Heart left ventricle (tissue), 16 donors: Measurements from ENCODE around the gene KMT2A. TPM values are rescaled to one million over a fixed set of nuclear protein-coding genes. Genes with fewer than 3 reads are reported as not detected.
"Not testable (repeated sequence)": the region's sequence is repeated elsewhere in the genome, so short reads cannot be mapped to it uniquely, and the experiment has no call there.

Experiments used
- ATAC-seq, 4 donors: fragments of 200-7000 bp; cut with Tn5 transposase; one replicate each; pipeline ENCODE4 v1.9.1; 2020 to 2022; ENCODE audit warnings: moderate library complexity in 4 of 4, mild to moderate bottlenecking in 3 of 4, moderate number of reproducible peaks in 1 of 4
- DNase-seq, 5 donors: peaks; one replicate each; pipeline ENCODE4 v3.0.0-alpha.2; 2020
- H3K27ac ChIP-seq, 12 donors: fragments of 200-600 bp; sonication (generic) in 4 of 12; one replicate each; pipeline versions ENCODE4 v1.5.0 to v1.8.0; 2016 to 2022; ENCODE audit warnings: mild to moderate bottlenecking in 2 of 12
- H3K27me3 ChIP-seq, 9 donors: fragments of 200-600 bp; sonication (generic) in 2 of 9; one replicate each; pipeline versions ENCODE4 v1.5.1 to v1.8.0; 2016 to 2022; ENCODE audit warnings: mild to moderate bottlenecking in 3 of 9
- H3K36me3 ChIP-seq, 9 donors: fragments of 200-600 bp; sonication (generic) in 2 of 9; one replicate each; pipeline versions ENCODE4 v1.5.0 to v1.8.0; 2018 to 2022; ENCODE audit warnings: mild to moderate bottlenecking in 2 of 9
- H3K4me1 ChIP-seq, 12 donors: fragments of 200-600 bp; sonication (generic) in 4 of 12; one replicate each; pipeline versions ENCODE4 v1.5.0 to v1.8.0; 2016 to 2022; ENCODE audit warnings: mild to moderate bottlenecking in 3 of 12
- H3K4me3 ChIP-seq, 12 donors: fragments of 200-600 bp; sonication (generic) in 4 of 12; one replicate each; pipeline versions ENCODE4 v1.5.0 to v1.8.0; 2017 to 2022; ENCODE audit warnings: mild to moderate bottlenecking in 9 of 12, moderate library complexity in 4 of 12
- H3K9me3 ChIP-seq, 12 donors: fragments of 200-600 bp; sonication (generic) in 4 of 12; one replicate each; pipeline versions ENCODE4 v1.5.0 to v1.8.0; 2016 to 2022; ENCODE audit warnings: mild to moderate bottlenecking in 1 of 12
- CTCF ChIP-seq, 12 donors: fragments of 200-600 bp; sonication (generic) in 4 of 12; IDR thresholded peaks; one replicate each; pipeline versions ENCODE4 v1.5.0 to v1.8.0; 2018 to 2022; ENCODE audit warnings: antibody characterized with exemption in 12 of 12, mild to moderate bottlenecking in 5 of 12
- POLR2A ChIP-seq, 2 donors: fragments of 450-650 bp; IDR thresholded peaks; one replicate each; pipeline ENCODE4 v1.6.1; 2017; ENCODE audit warnings: antibody characterized with exemption in 2 of 2, mild to moderate bottlenecking in 2 of 2, moderate library complexity in 2 of 2
- WGBS, 4 donors: extraction: QIAGEN DNeasy Blood & Tissue Kit in 2 of 4; methylation state at CpG; one replicate each; pipeline versions ENCODE4 v1.1.5 to v1.1.7; 2013 to 2018; 5-methylcytosine and 5-hydroxymethylcytosine counted together
- intact Hi-C, 10 donors: fragments of 100-400 bp; cut with DNase I; formaldehyde crosslinking; loops; one replicate each; pipeline versions ENCODE4 v1.11.1 to v1.14.2; 2022
- polyA plus RNA-seq, 2 donors: library from polyadenylated mRNA; stranded (reverse); fragments of 200-250 nt; gene quantifications; one replicate each; pipeline ENCODE4 v1.2.3, GENCODE V29; 2013
- total RNA-seq, 9 donors: library from RNA; depleted of rRNA in 2 of 9; stranded (reverse); fragments of >200 nt in 2 of 9; fragmentation: NEBNext Ultra II Directional in 3 of 9; extraction: Animal tissue kit (Norgen Biotek cat#: 25700) in 3 of 9; gene quantifications; one replicate each; pipeline versions ENCODE4 v1.1.0 to v1.2.4, GENCODE V29; 2016 to 2023
- donor health status: ischemic (EF 13 %, LVEDD 7.1; RV severe dilation, severe dysfunction).
- donor health status: healthy with polysubstance abuse.
- donor health status: DM: no; HTN: yes; CAD: no.
- donor health status: DM: no; HTN: no; CAD: no.
- donor health status: ischemic (EF 25% LVEDD 6.9; RV normal size, moderate dysfunction).
- donor health status: ischemic (EF 25% LVEDD 5.7; RV mildly dilated, moderate dysfunction).
- donor health status: healthy.
- donor health status: DM: yes; HTN: yes; CAD: no.
- donor health status: ischemic (EF 35%, LVEDD 5.7; RV mildly dilated, moderate dysfunction).
- donor health status: nonischemic (EF 11% LVEDD 7.7; RV severe dilation, severe dysfunction).
- donor health status: DM: yes; HTN: yes; CAD: no.
- donor health status: PGD.
- donor health status: ischemic (EF 29% LVEDD 5.4; RV normal size, mild dysfunction).
- donor health status: nonischemic (EF 23%, LVEDD 6.1; RV moderate dilation, normal function).

Gene KMT2A
- total and polyA plus RNA-seq, 11 donors = 9.9 to 117 (median 27.7) TPM

DNA sequence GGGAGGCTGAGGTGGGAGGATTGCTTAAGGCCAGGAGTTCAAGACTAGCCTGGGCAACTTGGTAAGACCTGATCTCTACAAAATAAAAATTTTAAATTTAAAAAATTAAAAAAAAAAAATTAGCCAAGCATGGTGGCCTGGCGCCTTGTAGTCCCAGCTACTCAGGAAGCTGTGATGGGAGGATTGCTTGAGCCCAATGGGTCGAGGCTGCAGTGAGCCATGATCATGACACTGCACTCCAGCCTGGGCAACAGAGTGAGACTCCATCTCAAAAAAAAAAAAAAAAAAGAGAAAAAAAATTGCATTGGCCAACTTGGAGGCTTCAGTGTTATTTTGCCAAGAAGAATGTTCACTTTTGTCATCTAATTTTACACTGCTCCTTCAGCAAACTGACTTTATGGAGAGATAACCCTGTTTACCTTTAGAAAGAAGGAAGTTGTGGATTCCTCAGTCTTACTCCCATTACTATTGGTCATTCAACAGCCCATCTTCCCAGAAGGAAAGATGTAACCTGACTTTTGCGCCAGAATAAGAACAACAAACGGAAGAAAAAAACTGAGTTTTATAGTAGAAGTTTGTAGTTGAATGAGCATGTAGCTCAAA lies 13.1 kb downstream of the KMT2A start:
- intact Hi-C loops = no loop called here
- no peak overlapping the region for H3K27ac ChIP-seq

GRCh38 chr11:118450451-118450850 lies 14.2 kb downstream of the KMT2A start:
- H3K27me3 ChIP-seq = no peaks in the 10 kb centered on the region
- no peaks in the 10 kb centered on the region for H3K9me3 ChIP-seq
- ATAC-seq (no peak), DNase-seq (no peak)
- intact Hi-C loops = no loop called here
- peaks cover 0 to 17% (median 6%) of the 10 kb centered on the region in 12 donors for H3K4me1 ChIP-seq
- H3K4me3 ChIP-seq = no peak overlapping the region
- TF ChIP-seq POLR2A (IDR thresholded peaks at IDR 0.05) (no peak), CTCF (IDR thresholded peaks at IDR 0.05) (no peak)
- WGBS, 4 donors = 83 to 96% (median 92%) methylated on average over 1 of the region's 1 CpG
- no peak overlapping the region for H3K27ac ChIP-seq
- peaks cover 0 to 23% (median 12%) of the 10 kb centered on the region in 9 donors for H3K36me3 ChIP-seq

More for the DNA sequence above, 13.1 kb downstream of the KMT2A start:
- Histone ChIP-seq H3K4me3 (no peak overlapping the region), H3K9me3 (no peaks in the 10 kb centered on the region), H3K36me3 (peaks cover 0 to 23% (median 12%) of the 10 kb centered on the region in 9 donors), H3K27me3 (no peaks in the 10 kb centered on the region), H3K4me1 (peaks cover 0 to 18% (median 8%) of the 10 kb centered on the region in 12 donors)
- no peak for ATAC-seq
- DNase-seq = no peak
- no peak for TF ChIP-seq POLR2A (IDR thresholded peaks at IDR 0.05)
- TF ChIP-seq CTCF (IDR thresholded peaks at IDR 0.05) = no peak
- 72 to 93% (median 87%) methylated on average over 4 of the region's 4 CpGs for WGBS, 4 donors

GRCh38 chr11:118462178-118462577 lies 25.9 kb downstream of the KMT2A start:
- Histone ChIP-seq H3K36me3 (no peaks in the 10 kb centered on the region), H3K4me1 (peaks cover 0 to 19% (median 0%) of the 10 kb centered on the region in 12 donors), H3K9me3 (no peaks in the 10 kb centered on the region), H3K27me3 (no peaks in the 10 kb centered on the region), H3K4me3 (no peak overlapping the region), H3K27ac (no peak overlapping the region)
- TF ChIP-seq POLR2A (IDR thresholded peaks at IDR 0.05) (no peak), CTCF (IDR thresholded peaks at IDR 0.05) (no peak)
- no peak for ATAC-seq
- 79 to 89% (median 83%) methylated on average over 2 of the region's 2 CpGs for WGBS, 4 donors
- no peak for DNase-seq
- intact Hi-C loops = no loop called here

DNA sequence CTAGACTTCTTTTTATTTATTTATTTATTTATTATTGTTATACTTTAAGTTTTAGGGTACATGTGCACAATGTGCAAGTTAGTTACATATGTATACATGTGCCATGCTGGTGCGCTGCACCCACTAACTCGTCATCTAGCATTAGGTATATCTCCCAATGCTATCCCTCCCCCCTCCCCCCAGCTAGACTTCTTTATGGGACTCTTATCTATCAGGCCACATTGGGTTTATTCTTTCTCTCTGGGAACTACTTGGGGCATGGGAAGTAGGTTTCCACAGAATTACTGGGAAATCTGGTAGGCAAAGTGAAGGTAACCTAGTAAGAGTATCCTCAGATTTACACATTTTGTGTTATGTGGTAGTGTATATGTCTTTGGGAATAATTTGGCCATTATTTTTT lies 32.7 kb downstream of the KMT2A start:
- H3K27ac ChIP-seq, H3K9me3 ChIP-seq, H3K4me1 ChIP-seq, ATAC-seq, H3K4me3 ChIP-seq, intact Hi-C loops, H3K27me3 ChIP-seq, DNase-seq: not testable (repeated sequence)
- H3K36me3 ChIP-seq = peaks cover 0 to 49% (median 34%) of the 10 kb centered on the region in 9 donors
- 92 to 100% (median 98%) methylated on average over 2 of the region's 2 CpGs for WGBS, 4 donors

DNA sequence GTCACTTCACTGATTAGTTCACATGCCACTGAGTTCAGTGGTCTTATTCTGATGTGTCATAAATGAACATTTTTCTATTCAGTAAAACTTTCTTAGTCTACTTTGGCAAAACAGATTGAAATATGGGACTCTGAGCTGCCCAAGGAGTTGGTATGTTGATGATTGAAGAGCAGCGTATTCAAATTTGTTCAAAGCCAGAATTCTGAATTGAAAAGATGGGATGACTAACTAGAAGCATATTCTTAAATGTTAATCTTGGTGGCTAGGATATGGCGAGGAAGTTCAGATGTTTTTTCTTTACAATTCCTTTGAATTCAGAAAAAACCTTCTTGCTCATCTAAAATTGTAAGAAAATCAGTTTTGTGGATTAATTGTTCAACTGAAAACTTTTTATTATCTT lies 34.7 kb downstream of the KMT2A start:
- peaks cover 0 to 65% (median 40%) of the 10 kb centered on the region in 9 donors for H3K36me3 ChIP-seq

More for the DNA sequence above, 34.7 kb downstream of the KMT2A start:
- WGBS, 4 donors = 91 to 98% (median 97%) methylated on average over 2 of the region's 2 CpGs
- ATAC-seq = no peak
- Histone ChIP-seq H3K9me3 (no peaks in the 10 kb centered on the region), H3K4me3 (no peak overlapping the region), H3K4me1 (peaks cover 0 to 9% (median 0%) of the 10 kb centered on the region in 12 donors), H3K27ac (no peak overlapping the region), H3K27me3 (no peaks in the 10 kb centered on the region)
- TF ChIP-seq POLR2A (IDR thresholded peaks at IDR 0.05) (no peak), CTCF (IDR thresholded peaks at IDR 0.05) (no peak)
- DNase-seq = no peak
- intact Hi-C loops = loop anchor here in 2 of 10 donors (5.0 kb wide), 1 partner anchor 34 kb away; the partner anchor contains the start of gene KMT2A (in 2 of the 2)
